Measurements from ENCODE around the gene SYT7.

Gene SYT7

GRCh38 chr11:61535998-61536675 is 44.7 kb downstream of the SYT7 start:
- no peak for DNase-seq (ENCODE audit: low read depth)

DNA sequence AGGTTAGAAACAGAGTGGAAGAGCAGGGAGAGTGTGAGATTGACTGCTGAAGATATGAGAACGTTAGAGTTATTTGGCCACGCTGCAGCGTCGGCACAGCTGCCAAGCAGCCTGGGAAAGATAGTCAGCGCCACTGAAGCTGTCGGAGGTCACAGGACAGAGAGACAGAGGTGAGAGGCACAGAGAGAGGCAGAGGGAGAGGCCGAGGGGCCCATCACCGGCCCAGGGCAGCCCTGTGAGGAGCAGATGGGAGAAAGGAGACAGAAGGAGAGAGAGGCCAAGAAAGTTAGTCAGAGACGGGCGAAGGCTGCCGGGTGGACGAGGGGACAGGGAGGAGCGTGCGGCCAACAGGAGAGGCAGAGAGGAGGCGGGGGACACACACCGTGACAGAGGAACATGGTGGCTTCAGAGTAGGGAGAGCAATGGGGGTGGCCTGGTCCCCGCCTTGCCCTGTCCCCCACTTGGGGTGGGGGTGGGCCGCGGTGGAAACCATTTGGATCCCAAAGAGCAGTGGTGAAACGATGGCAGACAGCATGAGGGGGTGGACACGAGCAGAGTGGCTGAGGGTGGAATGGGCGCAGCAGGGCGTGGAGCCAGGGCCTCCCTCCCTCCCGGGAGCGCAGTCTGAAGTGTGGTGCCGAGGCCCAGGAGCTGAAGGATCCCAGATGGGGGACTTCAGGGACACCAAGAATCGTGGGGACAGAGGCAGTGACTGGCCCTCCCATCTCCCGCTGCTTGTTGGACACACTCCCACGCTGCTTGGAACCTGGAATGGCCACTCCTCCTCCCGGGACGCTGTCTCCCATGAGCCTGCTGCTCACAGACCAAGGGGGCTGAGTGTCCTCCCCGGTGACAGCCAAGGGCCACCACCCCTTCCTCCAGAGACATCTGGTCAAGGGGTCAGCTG is 45.7 kb downstream of the SYT7 start:
- DNase-seq (ENCODE audit: low read depth): no peak

DNA sequence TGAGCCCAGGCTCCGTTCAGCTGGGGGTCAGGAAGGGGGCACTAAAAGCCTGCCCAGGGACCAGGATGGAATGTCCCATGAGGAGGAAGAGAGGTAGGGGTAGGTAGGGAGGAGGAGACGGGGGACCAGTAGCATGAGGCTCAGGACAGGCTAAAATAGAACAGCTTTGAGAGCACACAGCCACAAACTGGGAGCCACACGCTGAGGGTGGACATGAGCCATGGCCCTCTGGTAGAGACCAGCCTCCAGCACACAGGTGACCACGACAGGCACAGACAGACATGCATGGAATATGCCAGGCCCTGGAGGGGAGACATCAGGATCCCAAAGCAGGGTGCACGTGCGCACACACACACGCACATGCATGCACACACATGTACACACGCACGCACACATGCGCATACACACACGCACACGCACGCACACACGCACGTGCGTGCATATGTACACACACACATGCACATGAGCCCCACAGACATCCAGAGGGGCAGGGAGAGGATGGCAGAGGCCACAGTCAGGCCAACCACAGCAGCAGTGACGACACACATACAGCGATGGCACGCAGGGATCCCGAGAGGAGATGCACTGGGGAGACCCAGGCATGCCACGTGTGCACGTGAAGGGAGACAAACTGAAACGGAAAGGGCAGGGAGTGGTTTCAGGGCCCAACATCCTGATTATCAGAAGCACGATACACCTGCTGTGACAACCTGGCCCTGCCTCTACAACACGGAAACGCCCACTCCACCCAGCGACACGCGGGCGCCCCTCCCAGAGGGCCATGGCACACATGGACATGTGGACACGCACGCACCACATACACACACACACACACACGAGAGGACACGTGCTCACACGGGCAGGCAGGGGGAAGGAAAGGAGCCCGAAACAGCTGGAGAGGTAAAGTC is 46.6 kb downstream of the SYT7 start:
- no peak for DNase-seq (ENCODE audit: low read depth)

DNA sequence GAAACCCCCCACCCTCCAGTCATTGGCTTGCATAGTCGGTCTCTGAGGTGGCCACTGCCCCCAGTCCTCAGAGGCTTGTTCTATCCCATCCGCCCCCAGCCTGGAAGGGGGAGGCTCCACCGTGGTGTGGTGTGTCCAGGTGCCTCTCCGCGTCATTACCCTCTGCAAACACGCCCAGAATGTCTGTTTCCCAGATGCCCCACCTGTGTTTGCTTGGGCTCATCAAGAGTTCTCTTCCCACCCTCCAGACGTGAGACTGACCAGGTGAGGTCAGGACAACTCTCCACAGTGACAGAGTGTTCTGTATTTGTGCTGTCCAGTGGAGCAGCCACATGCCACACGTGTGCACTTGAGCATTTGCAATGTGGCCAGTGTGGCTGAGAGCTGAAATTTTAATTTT is 47.5 kb downstream of the SYT7 start:
- DNase-seq (ENCODE audit: low read depth): no peak

- no peak for DNase-seq (ENCODE audit: low read depth)
Observed at GRCh38 chr11:61533039-61533375, 47.9 kb downstream of the SYT7 start.

DNA sequence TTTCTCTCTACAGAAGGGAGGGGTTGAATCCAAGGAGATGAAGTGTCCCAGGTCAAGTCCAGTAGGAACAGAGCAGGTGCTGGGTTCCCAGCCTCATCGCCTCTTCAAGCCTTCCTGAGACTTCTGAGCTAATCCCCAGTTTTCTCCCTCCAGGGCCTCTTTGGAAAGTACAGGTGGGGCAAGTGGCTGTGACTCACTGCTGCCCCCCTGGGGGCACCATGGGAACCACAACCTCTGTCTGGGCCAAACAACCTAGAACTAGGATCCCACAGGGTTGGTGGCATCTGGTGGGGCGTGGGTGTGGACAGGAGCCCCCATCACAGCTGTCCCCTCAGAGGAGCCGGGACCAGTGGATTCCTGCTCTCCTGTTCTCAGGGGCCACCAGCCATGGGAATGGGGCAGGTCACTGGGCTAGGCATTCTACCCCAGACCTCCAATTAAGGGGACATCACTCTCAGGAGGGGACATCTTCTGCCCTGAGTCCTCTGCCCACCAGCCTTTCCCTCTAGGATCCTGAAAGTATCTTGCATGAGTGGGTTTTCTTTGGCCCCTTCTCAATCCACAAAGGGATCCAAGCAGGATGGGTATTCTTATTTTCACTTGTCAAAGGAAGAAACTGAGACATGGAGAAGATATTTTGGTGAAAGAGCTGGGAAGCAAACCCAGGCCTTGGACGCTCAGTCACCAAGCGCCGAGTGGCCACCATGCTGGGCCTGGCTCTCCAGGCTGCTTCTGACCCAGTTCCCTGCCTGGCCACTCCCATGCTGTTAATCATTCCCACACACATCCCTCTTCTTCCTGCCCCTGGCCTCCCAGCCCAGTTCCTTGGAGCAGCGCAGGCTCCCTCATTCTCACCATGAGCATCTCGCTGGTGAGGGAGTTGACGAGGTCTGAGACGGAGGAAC is 48.5 kb downstream of the SYT7 start:
- DNase-seq (ENCODE audit: low read depth): peak; percentile 8

GRCh38 chr11:61531044-61531443 is 49.8 kb downstream of the SYT7 start:
- no peak for DNase-seq (ENCODE audit: low read depth)

- no peak for DNase-seq (ENCODE audit: low read depth)
Observed at GRCh38 chr11:61529537-61530225, 51.2 kb downstream of the SYT7 start.

GRCh38 chr11:61528114-61528513 is 52.8 kb downstream of the SYT7 start:
- no peak for DNase-seq (ENCODE audit: low read depth)

- DNase-seq (ENCODE audit: low read depth): no peak
Observed at GRCh38 chr11:61526956-61527731, 53.7 kb downstream of the SYT7 start.

DNA sequence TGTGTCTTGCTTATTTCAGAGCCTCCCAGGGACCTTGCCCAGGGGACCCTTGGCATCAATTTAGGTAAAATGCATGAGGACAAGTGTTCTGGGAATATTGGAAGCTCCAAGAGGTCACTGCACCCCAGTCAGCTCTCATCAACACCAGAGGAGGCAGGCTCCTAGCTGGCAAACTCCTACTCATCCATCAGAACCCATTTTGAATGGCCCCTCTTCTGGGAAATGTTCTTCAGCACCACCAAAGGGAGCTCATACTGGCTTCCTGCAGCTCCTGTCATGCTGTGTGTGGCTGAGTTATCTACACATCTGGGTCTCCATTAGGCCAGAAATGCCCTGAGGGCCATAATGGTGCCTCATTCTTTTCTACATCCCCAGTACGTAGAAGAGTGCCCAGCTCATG is 54.6 kb downstream of the SYT7 start:
- DNase-seq (ENCODE audit: low read depth): no peak

GRCh38 chr11:61524963-61525587 is 55.8 kb downstream of the SYT7 start:
- DNase-seq (ENCODE audit: low read depth): no peak

DNA sequence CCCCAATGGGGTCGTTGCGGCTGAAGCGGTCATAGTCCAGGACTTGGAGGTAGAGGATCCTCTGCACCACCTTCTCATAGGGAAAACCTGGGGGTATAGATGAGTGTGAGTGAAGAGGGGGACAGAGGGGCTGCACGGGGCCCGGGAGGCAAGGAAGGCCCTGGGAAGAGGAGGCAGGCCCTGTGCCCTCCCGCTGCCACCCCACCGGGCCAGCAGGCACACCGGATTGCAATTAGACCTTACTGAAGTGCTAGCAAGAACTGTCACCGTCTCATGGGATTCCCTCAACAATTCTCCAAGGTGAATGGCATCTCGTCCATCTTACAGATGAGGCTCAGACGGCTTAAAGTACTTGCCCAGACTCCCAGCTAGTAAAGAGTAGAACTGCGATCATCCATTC is 56.4 kb downstream of the SYT7 start:
- no peak for DNase-seq (ENCODE audit: low read depth)

GRCh38 chr11:61522881-61523280 is 58.0 kb downstream of the SYT7 start:
- DNase-seq (ENCODE audit: low read depth): no peak

- DNase-seq (ENCODE audit: low read depth): no peak
Observed at GRCh38 chr11:61518032-61518795, 62.7 kb downstream of the SYT7 start.

GRCh38 chr11:61516675-61517572 is 64.0 kb downstream of the SYT7 start:
- peak; percentile 21 for DNase-seq (ENCODE audit: low read depth)

DNA sequence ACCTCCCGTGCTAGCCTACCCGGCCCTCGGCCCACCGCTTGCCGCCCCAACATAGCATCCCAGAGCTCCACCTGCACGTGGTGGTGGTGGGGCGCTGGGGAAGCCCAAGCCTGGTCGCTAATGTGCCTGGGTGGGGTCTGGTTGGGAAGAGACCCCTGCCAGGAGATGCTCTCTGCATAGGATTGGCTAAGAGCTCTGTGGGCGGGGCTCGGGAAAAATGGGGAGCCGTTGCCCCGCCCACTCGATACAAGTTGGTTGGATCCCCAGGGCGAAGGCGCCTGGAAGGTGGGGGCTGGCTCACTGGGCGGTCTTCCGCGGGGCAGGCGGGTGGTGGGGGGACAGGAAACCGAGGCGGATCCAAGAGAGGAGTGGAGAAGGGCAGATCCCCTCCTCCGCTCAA is 64.7 kb downstream of the SYT7 start:
- no peak for DNase-seq (ENCODE audit: low read depth)

DNA sequence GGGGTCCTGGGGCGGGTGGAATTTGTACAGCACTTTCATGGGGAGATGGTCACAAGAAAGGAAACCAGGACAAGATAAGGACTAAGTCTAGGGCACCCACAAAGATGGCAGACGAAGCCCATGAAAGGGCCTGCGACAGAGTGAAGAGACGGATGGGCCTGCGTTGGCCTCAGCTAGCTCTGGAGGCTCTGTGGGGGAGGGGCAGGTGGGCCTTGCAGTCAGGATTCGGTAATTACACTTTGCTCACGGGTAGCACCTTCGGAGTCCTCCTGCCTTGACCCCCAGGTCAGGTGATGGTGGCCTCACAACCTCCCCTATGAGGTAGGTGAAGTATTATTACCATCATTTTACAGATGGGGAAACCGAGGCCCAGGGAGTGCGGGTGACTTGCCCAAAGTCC is 65.2 kb downstream of the SYT7 start:
- DNase-seq (ENCODE audit: low read depth): no peak

Data from stimulated activated CD8-positive, alpha-beta memory T cell treated with anti-CD3 and anti-CD28 coated beads, Interleukin-12 subunit alpha, Interleukin-12 subunit beta, amount 100 ng/mL, for 4 hours (primary cell).